PC-3 (cell line): ENCODE data around the gene ITPRIP. TPM values are rescaled to one million over a fixed set of nuclear protein-coding genes. Genes with fewer than 3 reads are reported as not detected.

Experiments used
- ATAC-seq: fragments of 200-7000 bp; cut with Tn5 transposase; 2 replicates; pipeline ENCODE4 v1.9.1; 2020; ENCODE audit warnings: mild to moderate bottlenecking, moderate library complexity
- BruUV-seq: library from RNA; stranded (reverse); fragments of 400-500 nt; replicated peaks from 2 replicates; lab custom pipeline; 2021; lab: Mats Ljungman, UMichigan
- CTCF ChIA-PET: fragments of 300-600 bp; sonication (Branson Sonifier 250); formaldehyde crosslinking; loops from one replicate; lab custom pipeline; 2022; ENCODE audit warnings: antibody characterized with exemption; lab: Charles Lee
- POLR2A ChIA-PET: fragments of 300-600 bp; sonication (Branson Sonifier 250); formaldehyde crosslinking; loops from one replicate; lab custom pipeline; 2022; ENCODE audit warnings: antibody characterized with exemption; ENCODE audit not compliant: unreplicated experiment; lab: Charles Lee
- DNase-seq: peaks from one replicate; pipeline ENCODE4 v3.0.0-alpha.2; 2015
- H2AFZ ChIP-seq: fragments of 300-600 bp; sonication (generic); 2 replicates; pipeline ENCODE4 v1.6.0; 2016; ENCODE audit warnings: antibody characterized with exemption, low read length
- H3F3A ChIP-seq: fragments of 300-600 bp; sonication (generic); one replicate; pipeline ENCODE4 v1.6.0; 2017; ENCODE audit warnings: antibody characterized with exemption, low read length, control low read depth, mild to moderate bottlenecking; ENCODE audit not compliant: unreplicated experiment
- H3K27ac ChIP-seq: fragments of 300-600 bp; sonication (generic); 2 replicates; pipeline ENCODE4 v1.5.1; 2016; ENCODE audit warnings: mild to moderate bottlenecking, low read length
- H3K27me3 ChIP-seq: fragments of 300-600 bp; sonication (generic); 2 replicates; pipeline ENCODE4 v1.6.1; 2016; ENCODE audit warnings: low read length, mixed read lengths
- H3K36me3 ChIP-seq: fragments of 300-600 bp; sonication (generic); 2 replicates; pipeline ENCODE4 v1.6.1; 2016; ENCODE audit warnings: low read depth, mixed run types, low read length, mixed read lengths
- H3K4me1 ChIP-seq: fragments of 300-600 bp; sonication (generic); 2 replicates; pipeline ENCODE4 v1.5.1; 2016; ENCODE audit warnings: low read length; ENCODE audit not compliant: insufficient read depth
- H3K4me2 ChIP-seq: fragments of 300-600 bp; sonication (generic); 2 replicates; pipeline ENCODE4 v1.6.0; 2016; ENCODE audit warnings: low read length
- H3K4me3 ChIP-seq: fragments of 300-600 bp; sonication (generic); 2 replicates; pipeline ENCODE4 v1.5.1; 2016; ENCODE audit warnings: mild to moderate bottlenecking, low read length, mixed read lengths
- H3K79me2 ChIP-seq: fragments of 300-600 bp; sonication (generic); 2 replicates; pipeline ENCODE4 v1.6.1; 2017; ENCODE audit warnings: low read length, mixed read lengths
- H3K9ac ChIP-seq: fragments of 300-600 bp; sonication (generic); 2 replicates; pipeline ENCODE4 v1.6.0; 2016; ENCODE audit warnings: mild to moderate bottlenecking, low read length
- H3K9me2 ChIP-seq: fragments of 300-600 bp; sonication (generic); replicated peaks from 2 replicates; pipeline ENCODE4 v1.6.1; 2016; ENCODE audit warnings: mixed run types, low read length, mixed read lengths
- H3K9me3 ChIP-seq: fragments of 300-600 bp; sonication (generic); 2 replicates; pipeline ENCODE4 v1.6.1; 2016; ENCODE audit warnings: low read length, mixed read lengths
- H4K20me1 ChIP-seq: fragments of 300-600 bp; sonication (generic); 2 replicates; pipeline ENCODE4 v1.6.1; 2016; ENCODE audit warnings: low read length, mixed read lengths
- CTCF ChIP-seq: fragments of 300-600 bp; sonication (generic); conservative IDR thresholded peaks from 2 replicates; pipeline ENCODE4 v1.5.1; 2017; ENCODE audit warnings: antibody characterized with exemption, low read depth, mild to moderate bottlenecking, low read length
- EZH2 ChIP-seq: fragments of 300-600 bp; sonication (generic); IDR thresholded peaks from one replicate; pipeline ENCODE4 v1.6.1; 2017; ENCODE audit warnings: antibody characterized with exemption, mild to moderate bottlenecking, low read length; ENCODE audit not compliant: unreplicated experiment
- EZH2phosphoT487 ChIP-seq: fragments of 300-600 bp; sonication (generic); IDR thresholded peaks from 2 replicates; pipeline ENCODE4 v1.6.1; 2018; ENCODE audit warnings: mild to moderate bottlenecking, antibody characterized with exemption, low read length, borderline replicate concordance
- intact Hi-C: fragments of 100-400 bp; cut with micrococcal nuclease; formaldehyde crosslinking; loops from 2 replicates; pipeline ENCODE4 v1.9.0; 2023
- total RNA-seq: library from RNA; depleted of rRNA; stranded (reverse); fragments of >200 nt; gene quantifications from 2 replicates; pipeline ENCODE4 v1.2.3, GENCODE V29; 2014

The ITPRIP gene
- total RNA-seq, 1 experiment from 2014 or later: 7.0 TPM

- Histone ChIP-seq H3K79me2 (peaks cover 59% of the 10 kb centered on the region), H3K27me3 (no peaks in the 10 kb centered on the region), H3K9me2 (no peaks in the 10 kb centered on the region), H3K9me3 (no peaks in the 10 kb centered on the region), H3K4me1 (peaks cover 19% of the 10 kb centered on the region), H3F3A (no peaks in the 10 kb centered on the region), H4K20me1 (no peaks in the 10 kb centered on the region), H3K4me3 (peak overlapping the region; percentile 100), H3K27ac (no peak overlapping the region), H3K36me3 (peaks cover 17% of the 10 kb centered on the region), H2AFZ (no peak overlapping the region), H3K9ac (peak overlapping the region; percentile 92), H3K4me2 (peak overlapping the region; percentile 93)
- BruUV-seq: no TSS peak
- ChIA-PET CTCF (no interaction called here), POLR2A (interaction anchor here (0.6 kb wide), 1 partner anchor 13 kb away, joined by 3 read pairs; no protein-coding TSS in a partner anchor)
- DNase-seq: no peak
- ATAC-seq: no peak
- intact Hi-C loops: no loop called here
- TF ChIP-seq EZH2 (no peak), CTCF (no peak), EZH2phosphoT487 (no peak)
Measured at GRCh38 chr10:104267721-104268404, 70.4 kb downstream of the ITPRIP start.

GRCh38 chr10:104264783-104265182 lies 73.5 kb downstream of the ITPRIP start:
- Histone ChIP-seq H3K79me2 (peaks cover 85% of the 10 kb centered on the region), H4K20me1 (0 out of 2 replicates have a peak, but pooled peaks cover 4% of the 10 kb centered on the region), H3K4me2 (no peak overlapping the region), H3K9me3 (no peaks in the 10 kb centered on the region), H3K9me2 (no peaks in the 10 kb centered on the region), H2AFZ (no peak overlapping the region), H3K4me3 (no peak overlapping the region), H3K4me1 (peaks cover 35% of the 10 kb centered on the region), H3K36me3 (peaks cover 32% of the 10 kb centered on the region), H3K27me3 (no peaks in the 10 kb centered on the region), H3K27ac (no peak overlapping the region), H3F3A (peaks cover 5% of the 10 kb centered on the region), H3K9ac (no peak overlapping the region)
- no peak for DNase-seq
- TF ChIP-seq EZH2phosphoT487: no peak
- TF ChIP-seq CTCF: no peak
- TF ChIP-seq EZH2: no peak
- intact Hi-C loops: no loop called here
- no peak for ATAC-seq
- ChIA-PET CTCF (no interaction called here), POLR2A (no interaction called here)
- no TSS peak for BruUV-seq

GRCh38 chr10:104262055-104262454 lies 76.2 kb downstream of the ITPRIP start:
- ATAC-seq (no peak), DNase-seq (no peak)
- Histone ChIP-seq H3K27me3 (no peaks in the 10 kb centered on the region), H3K9me3 (no peaks in the 10 kb centered on the region), H3F3A (peaks cover 5% of the 10 kb centered on the region), H3K9me2 (no peaks in the 10 kb centered on the region), H3K79me2 (peaks cover 96% of the 10 kb centered on the region), H3K36me3 (peaks cover 40% of the 10 kb centered on the region), H3K4me1 (peaks cover 21% of the 10 kb centered on the region), H3K27ac (no peak overlapping the region), H3K9ac (no peak overlapping the region), H3K4me2 (no peak overlapping the region), H2AFZ (no peak overlapping the region), H3K4me3 (no peak overlapping the region), H4K20me1 (0 out of 2 replicates have a peak, but pooled peaks cover 4% of the 10 kb centered on the region)
- TF ChIP-seq EZH2 (no peak), EZH2phosphoT487 (no peak), CTCF (no peak)
- intact Hi-C loops: no loop called here
- CTCF ChIA-PET: no interaction called here
- POLR2A ChIA-PET: no interaction called here
- BruUV-seq: no TSS peak
